Psoas muscle (tissue), 8 donors: ENCODE results near the gene MRTFA. TPM values are rescaled to one million over a fixed set of nuclear protein-coding genes. Genes with fewer than 3 reads are reported as not detected.

Experiments used
- ATAC-seq, 4 donors: fragments of 200-7000 bp; cut with Tn5 transposase; one replicate each; pipeline ENCODE4 v1.9.1; 2020; ENCODE audit warnings: moderate library complexity in 3 of 4, mild to moderate bottlenecking in 2 of 4
- DNase-seq, 2 donors: peaks; one replicate each; pipeline ENCODE4 v3.0.0-alpha.2; 2020
- H3K27ac ChIP-seq: fragments of 200-600 bp; one replicate; pipeline ENCODE4 v1.8.0; 2022
- H3K27me3 ChIP-seq, 3 donors: fragments of 200-600 bp in 1 of 3; one replicate each; pipeline versions ENCODE4 v1.6.1 to v1.8.0; 2013 to 2022; ENCODE audit warnings: low read length in 2 of 3, mild to moderate bottlenecking in 2 of 3, moderate library complexity in 1 of 3; ENCODE audit not compliant: insufficient read depth in 3 of 3
- H3K36me3 ChIP-seq, 2 donors: fragments of 200-600 bp in 1 of 2; one replicate each; pipeline versions ENCODE4 v1.6.1 to v1.8.0; 2013 to 2022; ENCODE audit warnings: low read depth in 1 of 2, mild to moderate bottlenecking in 1 of 2, moderate library complexity in 1 of 2; ENCODE audit not compliant: insufficient read depth in 1 of 2
- H3K4me1 ChIP-seq: fragments of 200-600 bp; one replicate; pipeline ENCODE4 v1.8.0; 2022
- H3K4me3 ChIP-seq: fragments of 200-600 bp; one replicate; pipeline ENCODE4 v1.8.0; 2022; ENCODE audit warnings: mild to moderate bottlenecking
- H3K9me3 ChIP-seq: fragments of 200-600 bp; one replicate; pipeline ENCODE4 v1.8.0; 2022
- WGBS, 3 donors: extraction: QIAGEN DNeasy Blood & Tissue Kit; methylation state at CpG; one replicate each; pipeline versions ENCODE4 v1.1.6 to v1.1.7; 2013; 5-methylcytosine and 5-hydroxymethylcytosine counted together
- intact Hi-C, 2 donors: fragments of 100-400 bp; cut with DNase I; formaldehyde crosslinking; loops; one replicate each; pipeline versions ENCODE4 v1.11.0 to v1.14.2; 2022
- polyA plus RNA-seq, 3 donors: library from polyadenylated mRNA; stranded (reverse); fragments of 200-250 nt; gene quantifications; one replicate each; pipeline ENCODE4 v1.2.3, GENCODE V29; 2013
- total RNA-seq, 4 donors: library from RNA; stranded (reverse); fragmentation: NEBNext Ultra II Directional in 2 of 4; extraction: Animal tissue kit (Norgen Biotek cat#: 25700) in 2 of 4; gene quantifications; one replicate each; pipeline versions ENCODE4 v1.2.1 to v1.2.4, GENCODE V29; 2021 to 2023
- TF ChIP-seq, protein P1 (sequence below): fragments of 200-600 bp; IDR thresholded peaks from one replicate; pipeline ENCODE4 v1.8.0; 2022; ENCODE audit warnings: antibody characterized with exemption
- donor health status: healthy with polysubstance abuse.
- donor health status: DM: no; HTN: no; CAD: no; lungs with moderate emphysema.
- donor health status: Bipolar disorder and iron deficiency.
- donor health status: healthy.
- donor health status: DM: yes; HTN: yes; CAD: no.
- donor health status: DM: no; HTN: no; CAD: no.
- donor health status: DM: no; HTN: no; CAD: no.
- donor health status: DM: yes; HTN: yes; CAD: no.

MRTFA gene
- total and polyA plus RNA-seq, 7 donors = 10.1 to 24.0 (median 15.7) TPM

GRCh38 chr22:40407831-40408717 is 228.4 kb downstream of the MRTFA start:
- no peaks in the 10 kb centered on the region for H3K9me3 ChIP-seq

GRCh38 chr22:40407021-40407761 is 229.3 kb downstream of the MRTFA start:
- no peak for ATAC-seq
- DNase-seq = no peak
- TF ChIP-seq, protein P1, sequence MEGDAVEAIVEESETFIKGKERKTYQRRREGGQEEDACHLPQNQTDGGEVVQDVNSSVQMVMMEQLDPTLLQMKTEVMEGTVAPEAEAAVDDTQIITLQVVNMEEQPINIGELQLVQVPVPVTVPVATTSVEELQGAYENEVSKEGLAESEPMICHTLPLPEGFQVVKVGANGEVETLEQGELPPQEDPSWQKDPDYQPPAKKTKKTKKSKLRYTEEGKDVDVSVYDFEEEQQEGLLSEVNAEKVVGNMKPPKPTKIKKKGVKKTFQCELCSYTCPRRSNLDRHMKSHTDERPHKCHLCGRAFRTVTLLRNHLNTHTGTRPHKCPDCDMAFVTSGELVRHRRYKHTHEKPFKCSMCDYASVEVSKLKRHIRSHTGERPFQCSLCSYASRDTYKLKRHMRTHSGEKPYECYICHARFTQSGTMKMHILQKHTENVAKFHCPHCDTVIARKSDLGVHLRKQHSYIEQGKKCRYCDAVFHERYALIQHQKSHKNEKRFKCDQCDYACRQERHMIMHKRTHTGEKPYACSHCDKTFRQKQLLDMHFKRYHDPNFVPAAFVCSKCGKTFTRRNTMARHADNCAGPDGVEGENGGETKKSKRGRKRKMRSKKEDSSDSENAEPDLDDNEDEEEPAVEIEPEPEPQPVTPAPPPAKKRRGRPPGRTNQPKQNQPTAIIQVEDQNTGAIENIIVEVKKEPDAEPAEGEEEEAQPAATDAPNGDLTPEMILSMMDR = no peak
- Histone ChIP-seq H3K27ac (no peak overlapping the region), H3K36me3 (peaks cover 7 to 90% of the 10 kb centered on the region in 2 donors), H3K9me3 (no peaks in the 10 kb centered on the region), H3K4me3 (no peak overlapping the region), H3K4me1 (no peaks in the 10 kb centered on the region), H3K27me3 (no peaks in the 10 kb centered on the region)
- WGBS, 3 donors = 91 to 93% (median 91%) methylated on average over 37 of the region's 37 CpGs
- intact Hi-C loops = no loop called here

More at GRCh38 chr22:40407831-40408717, 228.4 kb downstream of the MRTFA start:
- H3K4me3 ChIP-seq = no peak overlapping the region
- ATAC-seq (no peak), DNase-seq (no peak)
- no peak overlapping the region for H3K27ac ChIP-seq
- no peaks in the 10 kb centered on the region for H3K27me3 ChIP-seq
- TF ChIP-seq, protein P1 = no peak
- WGBS, 3 donors = 79 to 91% (median 84%) methylated on average over 32 of the region's 32 CpGs
- intact Hi-C loops = no loop called here
- peaks cover 7 to 85% of the 10 kb centered on the region in 2 donors for H3K36me3 ChIP-seq
- no peaks in the 10 kb centered on the region for H3K4me1 ChIP-seq

DNA sequence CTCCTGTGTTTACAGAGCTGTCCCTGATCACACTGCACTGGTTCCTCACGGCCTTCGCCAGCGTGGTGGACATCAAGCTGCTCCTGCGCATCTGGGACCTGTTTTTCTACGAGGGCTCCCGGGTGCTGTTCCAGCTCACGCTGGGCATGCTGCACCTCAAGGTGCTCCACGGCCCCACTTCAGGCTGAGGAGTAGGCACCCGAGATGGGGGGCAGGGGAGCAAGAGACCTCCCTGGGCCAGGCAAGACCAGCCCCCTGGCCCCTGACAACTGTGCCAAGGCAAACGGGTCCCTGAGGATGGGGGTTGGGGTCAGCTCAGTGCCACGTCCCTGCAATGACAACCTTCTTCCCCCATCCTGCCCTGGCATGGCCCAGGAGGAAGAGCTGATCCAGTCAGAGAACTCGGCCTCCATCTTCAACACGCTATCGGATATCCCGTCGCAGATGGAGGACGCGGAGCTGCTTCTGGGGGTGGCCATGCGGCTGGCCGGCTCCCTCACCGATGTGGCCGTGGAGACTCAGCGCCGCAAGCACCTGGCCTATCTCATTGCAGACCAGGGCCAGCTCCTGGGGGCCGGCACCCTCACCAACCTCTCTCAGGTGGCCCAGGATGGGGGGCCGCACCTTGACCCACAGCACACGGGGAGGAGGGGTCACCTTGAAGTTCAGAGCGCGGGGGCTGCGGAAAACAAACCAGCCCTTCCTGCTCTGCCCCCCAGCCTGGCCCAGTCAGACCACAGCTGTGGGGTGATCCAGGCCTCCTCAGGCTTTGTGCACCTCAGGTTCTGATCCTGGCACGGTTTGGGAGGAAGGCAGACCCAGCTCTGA is 230.2 kb downstream of the MRTFA start:
- TF ChIP-seq, protein P1 = no peak
- WGBS, 3 donors = 92 to 94% (median 92%) methylated on average over 31 of the region's 31 CpGs
- Histone ChIP-seq H3K4me3 (no peak overlapping the region), H3K36me3 (peaks cover 7 to 90% of the 10 kb centered on the region in 2 donors), H3K4me1 (no peaks in the 10 kb centered on the region), H3K9me3 (no peaks in the 10 kb centered on the region), H3K27me3 (no peaks in the 10 kb centered on the region), H3K27ac (no peak overlapping the region)
- no peak for DNase-seq
- intact Hi-C loops = no loop called here
- ATAC-seq = no peak

DNA sequence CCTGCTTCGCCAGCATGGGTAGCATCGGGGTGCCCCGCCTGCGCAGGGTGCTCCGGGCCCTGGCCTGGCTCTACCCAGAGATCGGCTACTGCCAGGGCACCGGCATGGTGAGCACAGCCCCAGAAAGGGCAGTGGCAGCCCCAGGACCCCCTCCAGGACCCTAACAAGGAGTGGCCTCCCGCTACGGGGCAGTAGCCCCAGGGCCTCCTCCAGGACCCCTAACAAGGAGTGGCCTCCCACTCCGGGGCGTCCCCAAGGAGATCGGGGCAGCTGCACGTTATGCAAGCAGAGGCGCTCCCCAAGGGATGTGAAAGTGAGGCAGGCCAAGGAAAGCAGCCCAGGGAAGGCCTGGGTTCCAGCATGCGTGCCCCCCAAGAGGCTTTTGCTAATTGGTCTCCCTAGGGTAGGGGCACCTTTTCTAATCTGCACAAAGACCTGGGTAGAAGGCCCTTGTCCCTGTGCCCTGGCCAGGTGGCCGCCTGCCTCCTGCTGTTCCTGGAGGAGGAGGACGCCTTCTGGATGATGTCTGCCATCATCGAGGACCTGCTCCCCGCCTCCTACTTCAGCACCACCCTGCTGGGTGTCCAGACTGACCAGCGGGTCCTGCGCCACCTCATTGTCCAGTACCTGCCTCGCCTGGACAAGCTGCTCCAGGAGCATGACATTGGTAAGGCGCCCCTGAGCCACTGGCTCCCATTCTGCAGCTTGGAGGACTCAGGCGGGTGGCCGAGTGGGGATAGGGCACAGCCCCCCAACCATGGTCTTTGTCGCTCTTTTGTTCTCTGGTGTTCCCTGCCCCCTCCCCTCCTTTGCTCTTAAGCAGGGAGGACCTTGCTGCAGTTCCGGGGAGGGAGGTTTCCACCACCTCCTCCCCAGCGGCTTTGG is 231.1 kb downstream of the MRTFA start:
- Histone ChIP-seq H3K27me3 (no peaks in the 10 kb centered on the region), H3K4me3 (no peak overlapping the region), H3K36me3 (peaks cover 7 to 89% of the 10 kb centered on the region in 2 donors), H3K4me1 (no peaks in the 10 kb centered on the region), H3K27ac (no peak overlapping the region), H3K9me3 (no peaks in the 10 kb centered on the region)
- ATAC-seq = peak in 2 of 4 donors; percentile 7 to 13
- TF ChIP-seq, protein P1 = no peak
- 85 to 92% (median 88%) methylated on average over 28 of the region's 28 CpGs for WGBS, 3 donors
- no peak for DNase-seq
- intact Hi-C loops = no loop called here
